Activated CD4-positive, alpha-beta T cell treated with anti-CD3 and anti-CD28 coated beads, Interleukin-2, amount 50 U/mL, for 24 hours (primary cell): Measurements from ENCODE around the gene MGMT.

Experiments
- DNase-seq, 2 donors: peaks; one replicate each; pipeline ENCODE4 v3.0.0-alpha.2; 2020; ENCODE audit warnings: low read depth in 1 of 2, low spot score in 1 of 2

MGMT gene

GRCh38 chr10:129450391-129450790 lies 16.6 kb upstream of the MGMT start:
- no peak for DNase-seq

GRCh38 chr10:129455625-129456024 lies 11.4 kb upstream of the MGMT start:
- DNase-seq, result no peak

GRCh38 chr10:129459762-129460539 lies 7.1 kb upstream of the MGMT start:
- DNase-seq, result no peak

GRCh38 chr10:129462257-129462795 lies 4.7 kb upstream of the MGMT start:
- no peak for DNase-seq

- no peak for DNase-seq
These were observed 2.8 kb upstream of the MGMT start for GRCh38 chr10:129464251-129464650.

- DNase-seq, result no peak
These were observed 992 bp upstream of the MGMT start for GRCh38 chr10:129465796-129466702.

GRCh38 chr10:129467359-129468064 lies 471 bp downstream of the MGMT start:
- no peak for DNase-seq

- no peak for DNase-seq
These were observed 1.1 kb downstream of the MGMT start for GRCh38 chr10:129468187-129468586.

- no peak for DNase-seq
These were observed 3.2 kb downstream of the MGMT start for GRCh38 chr10:129470103-129470851.

- no peak for DNase-seq
These were observed 4.6 kb downstream of the MGMT start for GRCh38 chr10:129471447-129472175.

- no peak for DNase-seq
These were observed 5.9 kb downstream of the MGMT start for GRCh38 chr10:129472696-129473555.

GRCh38 chr10:129474642-129475041 lies 7.6 kb downstream of the MGMT start:
- no peak for DNase-seq

- no peak for DNase-seq
These were observed 9.4 kb downstream of the MGMT start for GRCh38 chr10:129476431-129476830.

GRCh38 chr10:129477051-129477450 lies 10.0 kb downstream of the MGMT start:
- no peak for DNase-seq

- no peak for DNase-seq
These were observed 14.6 kb downstream of the MGMT start for GRCh38 chr10:129481641-129482040.

GRCh38 chr10:129483430-129484010 lies 16.5 kb downstream of the MGMT start:
- DNase-seq, result no peak

GRCh38 chr10:129486805-129487204 lies 19.8 kb downstream of the MGMT start:
- DNase-seq, result no peak

- DNase-seq, result no peak
These were observed 24.2 kb downstream of the MGMT start for GRCh38 chr10:129491123-129491734.
